Activated CD8-positive, alpha-beta memory T cell treated with anti-CD3 and anti-CD28 coated beads for 24 hours (primary cell): ENCODE results near the gene ASNS.
A peak's percentile ranks its signal among the peaks of the same experiment; 100 is the strongest.

Source experiments
- DNase-seq: peaks from one replicate; pipeline ENCODE4 v3.0.0-alpha.2; 2020

ASNS gene

DNA sequence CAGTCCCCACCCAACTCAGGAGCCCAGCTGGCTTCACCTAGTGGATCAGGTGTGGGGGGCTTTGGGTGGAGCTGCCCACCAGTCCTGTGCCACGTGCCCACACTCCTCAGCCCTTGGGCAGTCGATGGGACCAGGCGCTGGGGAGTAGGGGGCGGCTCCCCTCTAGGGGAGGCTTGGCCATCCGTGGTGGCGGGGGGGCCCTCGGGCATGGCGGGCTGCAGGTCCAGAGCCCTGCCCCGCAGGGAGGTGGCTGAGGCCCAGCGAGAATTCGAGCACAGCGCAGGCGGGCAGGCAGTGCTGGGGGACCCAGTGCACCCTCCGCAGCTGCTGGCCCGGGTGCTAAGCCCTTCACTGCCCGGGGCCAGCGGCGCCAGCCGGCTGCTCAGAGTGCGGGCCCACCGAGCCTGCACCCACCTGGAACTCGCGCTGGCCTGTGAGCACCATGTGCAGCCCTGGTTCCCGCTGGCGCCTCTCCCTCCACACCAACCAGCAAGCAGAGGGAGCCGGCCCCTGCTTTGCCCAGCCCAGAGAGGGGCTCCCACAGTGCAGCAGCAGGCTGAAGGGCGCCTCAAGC is 29.3 kb downstream of the ASNS start:
- no peak for DNase-seq

GRCh38 chr7:97842006-97842405 is 30.2 kb downstream of the ASNS start:
- DNase-seq, result no peak

DNA sequence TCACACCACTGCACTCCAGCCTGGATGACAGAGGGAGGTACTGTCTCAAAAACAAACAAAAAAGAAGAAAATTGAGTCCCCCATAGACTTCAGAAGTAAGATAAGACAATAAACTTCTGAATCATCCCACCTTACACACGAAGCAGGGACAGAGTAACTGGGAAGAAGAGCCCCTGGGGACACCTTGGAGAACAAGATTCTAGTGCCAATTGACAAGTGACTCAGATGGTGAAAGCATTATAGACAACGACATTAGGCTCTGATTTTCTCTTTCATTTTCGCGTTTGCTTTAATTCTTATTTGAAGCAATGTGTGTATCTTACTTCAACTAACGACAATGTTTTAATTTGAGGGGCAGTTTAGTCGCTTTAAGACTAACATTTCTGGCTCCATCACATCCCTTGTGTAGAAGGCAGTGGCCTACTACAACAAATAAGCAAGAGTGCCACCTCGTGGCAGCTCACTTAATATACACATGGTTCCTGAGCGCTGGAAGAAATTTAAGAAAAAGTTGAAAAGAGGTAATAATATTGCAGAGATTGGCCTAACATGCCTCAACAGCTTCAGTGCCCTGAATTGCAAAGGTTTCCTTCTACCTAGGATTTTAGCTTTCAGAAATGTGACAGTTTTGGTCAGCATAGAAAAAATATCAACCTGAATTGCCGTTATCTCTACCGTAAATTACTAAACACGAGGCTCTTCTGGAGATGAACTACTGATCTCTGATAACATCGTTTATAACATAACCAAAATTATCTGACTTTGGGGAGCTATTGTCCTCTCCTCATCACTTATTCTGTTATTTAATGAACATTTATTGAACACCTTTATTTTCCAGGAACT is 36.7 kb downstream of the ASNS start:
- peak; percentile 72 for DNase-seq

DNA sequence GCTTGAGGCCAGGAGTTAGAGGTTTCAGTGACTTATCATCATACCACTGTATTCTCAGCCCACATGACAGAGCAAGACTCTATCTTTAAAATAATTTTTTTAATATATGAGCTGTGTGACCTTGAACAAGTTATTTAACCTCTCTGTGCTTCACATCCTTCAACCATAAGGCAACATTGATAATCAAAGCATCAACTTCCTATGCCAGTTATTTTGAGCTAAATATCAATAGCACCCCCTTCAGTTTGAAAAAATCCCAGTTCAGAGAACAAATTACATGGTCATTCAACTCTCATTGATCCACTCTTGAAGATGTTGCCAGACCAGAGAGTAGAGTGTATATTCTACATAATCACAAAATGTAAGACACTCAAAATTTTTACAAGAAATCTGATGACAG is 53.0 kb downstream of the ASNS start:
- no peak for DNase-seq

DNA sequence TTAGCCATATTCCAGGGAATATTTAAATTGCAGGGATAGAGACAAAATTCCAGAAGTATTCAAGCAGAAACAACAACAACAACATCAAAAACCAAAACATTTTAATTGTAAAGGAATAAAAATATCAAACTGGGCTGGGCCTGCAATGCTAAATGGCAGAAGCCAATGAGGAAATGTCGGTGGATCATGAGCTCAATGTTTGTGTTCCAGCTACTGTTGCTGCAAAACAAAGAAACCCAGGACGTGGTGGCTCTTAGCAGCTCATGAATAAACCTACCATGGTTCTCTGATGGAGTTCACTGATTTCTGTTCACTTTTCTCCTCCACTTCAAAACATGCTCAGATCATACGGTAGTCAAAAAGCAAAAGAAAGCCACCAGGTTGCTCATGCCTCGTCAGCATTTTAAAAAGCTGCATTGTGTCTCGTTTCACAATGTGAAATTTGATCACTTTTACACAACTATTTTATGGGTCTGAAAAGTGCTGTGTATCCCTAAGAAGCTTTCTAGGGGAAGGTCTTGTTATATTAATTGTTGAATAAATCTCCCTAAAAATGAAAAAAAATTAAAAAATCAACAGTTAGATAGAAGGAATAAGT is 54.0 kb downstream of the ASNS start:
- DNase-seq, result no peak
